ENCODE measurements around the gene ZNRF3. TPM values are rescaled to one million over a fixed set of nuclear protein-coding genes. Genes with fewer than 3 reads are reported as not detected.

The ZNRF3 gene
- total and polyA plus RNA-seq, 2 experiments from 2014 or later = 11.1 to 32.2 TPM

GRCh38 chr22:28962042-28962554, 78.7 kb downstream of the ZNRF3 start:
- DNase-seq (ENCODE audit: low spot score) (no peak), ATAC-seq (no peak)
- peaks cover 11% of the 10 kb centered on the region; the same call in 2 of the 3 replicates for H3K36me3 Mint-ChIP-seq (ENCODE audit: low read depth)
- Histone ChIP-seq H3K27me3 (ENCODE audit: insufficient read depth) (no peaks in the 10 kb centered on the region), H4K20me1 (replicated peaks; ENCODE audit: insufficient read depth) (peaks cover 43% of the 10 kb centered on the region), H3K36me3 (ENCODE audit: insufficient read depth) (no peaks in the 10 kb centered on the region), H3K4me2 (0 out of 2 replicates have a peak overlapping the region, but pooled peaks have one; percentile 44), H3K4me1 (ENCODE audit: insufficient read depth) (peaks cover 30% of the 10 kb centered on the region), H3K4me3 (no peak overlapping the region), H3F3A (replicated peaks; ENCODE audit: low read depth) (no peaks in the 10 kb centered on the region), H2AFZ (no peak overlapping the region), H3K27ac (ENCODE audit: low read depth) (peak overlapping the region; percentile 43; the same call in 1 of the 2 replicates), H3K79me2 (replicated peaks; ENCODE audit: insufficient read depth) (peaks cover 99% of the 10 kb centered on the region), H3K9me2 (ENCODE audit: insufficient read depth) (peaks cover 15% of the 10 kb centered on the region)
- H3K4me1 Mint-ChIP-seq = peaks cover 46% of the 10 kb centered on the region
- TF ChIP-seq JUNB (IDR thresholded peaks at IDR 0.05; ENCODE audit: unreplicated experiment) = no peak
- TF ChIP-seq NANOG (IDR thresholded peaks at IDR 0.05; ENCODE audit: borderline replicate concordance) = no peak
- TF ChIP-seq ZNF331 (CRISPR knock-in tag; IDR thresholded peaks at IDR 0.05; ENCODE audit: low read depth) = no peak
- TF ChIP-seq CTCF (conservative IDR thresholded peaks at IDR 0.05; ENCODE audit: low read depth in 2 of 2) = no peak
- TF ChIP-seq REST (IDR thresholded peaks at IDR 0.05; ENCODE audit: unreplicated experiment) = no peak
- no peak for TF ChIP-seq CREB1 (CRISPR knock-in tag; IDR thresholded peaks at IDR 0.05; ENCODE audit: low read depth)
- TF ChIP-seq POLR2AphosphoS5 (IDR thresholded peaks at IDR 0.05; ENCODE audit: low read depth) = no peak
- TF ChIP-seq STAT1 (IDR thresholded peaks at IDR 0.05; ENCODE audit: unreplicated experiment) = no peak
- no peak for TF ChIP-seq EZH2phosphoT487 (IDR thresholded peaks at IDR 0.05; ENCODE audit: unreplicated experiment)
- TF ChIP-seq ETS1 (IDR thresholded peaks at IDR 0.05) = no peak
- TF ChIP-seq EZH2 (IDR thresholded peaks at IDR 0.05; ENCODE audit: low read depth, unreplicated experiment) = no peak
- no peak for TF ChIP-seq ZNF462 (CRISPR knock-in tag; IDR thresholded peaks at IDR 0.05)
- TF ChIP-seq ZNF114 (CRISPR knock-in tag; IDR thresholded peaks at IDR 0.05) = no peak
- H3K4me3 Mint-ChIP-seq = no peak overlapping the region
- H3K27me3 Mint-ChIP-seq (ENCODE audit: insufficient read depth, low read depth, poor library complexity) = peaks cover 5% of the 10 kb centered on the region
- no peak overlapping the region for H3K27ac Mint-ChIP-seq
- no peaks in the 10 kb centered on the region for H3K9me3 Mint-ChIP-seq
